Neural crest cell (in vitro differentiated cells): ENCODE measurements around the gene WIZ. TPM values are rescaled to one million over a fixed set of nuclear protein-coding genes. Genes with fewer than 3 reads are reported as not detected.

Experiments used
- DNase-seq: peaks from one replicate; pipeline ENCODE4 v3.0.0; 2021; ENCODE audit warnings: low read depth, mixed read lengths, low spot score
- H3K27ac Mint-ChIP-seq: one replicate; pipeline ENCODE4 v1.8.0; 2021; ENCODE audit warnings: mild to moderate bottlenecking, mixed read lengths; ENCODE audit not compliant: unreplicated experiment
- H3K27me3 Mint-ChIP-seq: 2 replicates; pipeline ENCODE4 v1.8.0; 2021; ENCODE audit warnings: low read depth, mild to moderate bottlenecking, mixed read lengths
- H3K36me3 Mint-ChIP-seq: 2 replicates; pipeline ENCODE4 v1.8.0; 2021; ENCODE audit warnings: low read depth, mild to moderate bottlenecking, mixed read lengths
- H3K4me1 Mint-ChIP-seq: 2 replicates; pipeline ENCODE4 v1.8.0; 2021; ENCODE audit warnings: mixed read lengths
- H3K4me3 Mint-ChIP-seq: one replicate; pipeline ENCODE4 v1.8.0; 2021; ENCODE audit warnings: mild to moderate bottlenecking, mixed read lengths
- H3K9me3 Mint-ChIP-seq: 2 replicates; pipeline ENCODE4 v1.8.0; 2021; ENCODE audit warnings: mixed read lengths
- CTCF ChIP-seq: fragments of 200-600 bp; sonication (generic); conservative IDR thresholded peaks from 2 replicates; pipeline ENCODE4 v1.5.0; 2021; ENCODE audit warnings: antibody characterized with exemption, mild to moderate bottlenecking
- total RNA-seq: library from RNA; stranded (reverse); gene quantifications from 2 replicates; pipeline ENCODE4 v1.2.1, GENCODE V29; 2021

Gene WIZ
- total RNA-seq, 1 donor from 2014 or later, result 77.1 TPM

GRCh38 chr19:15467734-15468214, 18.0 kb upstream of the WIZ start:
- Mint-ChIP-seq H3K4me1 (no peaks in the 10 kb centered on the region), H3K27me3 (peaks cover 70% of the 10 kb centered on the region), H3K27ac (no peak overlapping the region), H3K4me3 (no peak overlapping the region), H3K36me3 (no peaks in the 10 kb centered on the region), H3K9me3 (peaks cover 1% of the 10 kb centered on the region)
- TF ChIP-seq CTCF, result no peak
- no peak for DNase-seq

- H3K4me3 Mint-ChIP-seq, result no peak overlapping the region
- no peaks in the 10 kb centered on the region for H3K36me3 Mint-ChIP-seq
- no peaks in the 10 kb centered on the region for H3K9me3 Mint-ChIP-seq
- no peak for TF ChIP-seq CTCF
- no peak for DNase-seq
- H3K27ac Mint-ChIP-seq, result no peak overlapping the region
- H3K27me3 Mint-ChIP-seq, result peaks cover 74% of the 10 kb centered on the region
- H3K4me1 Mint-ChIP-seq, result no peaks in the 10 kb centered on the region
Observed at GRCh38 chr19:15466851-15467733, 17.3 kb upstream of the WIZ start.

- TF ChIP-seq CTCF, result no peak
- no peak within 1 kb of the TSS for H3K27ac Mint-ChIP-seq
- H3K4me3 Mint-ChIP-seq, result no peak within 1 kb of the TSS
- H3K9me3 Mint-ChIP-seq, result no peaks in the 10 kb centered on the region
- H3K27me3 Mint-ChIP-seq, result peaks cover 75% of the 10 kb centered on the region
- H3K36me3 Mint-ChIP-seq, result peaks cover 2% of the 10 kb centered on the region
- no peaks in the 10 kb centered on the region for H3K4me1 Mint-ChIP-seq
- no peak for DNase-seq
Observed at GRCh38 chr19:15464394-15465385, 14.9 kb upstream of the WIZ start, which contains the start of gene RASAL3. TSS of gene RASAL3 (minus strand) at chr19:15464544. CDS start at chr19:15464358, 186 bp downstream.

- TF ChIP-seq CTCF, result no peak
- peaks cover 2% of the 10 kb centered on the region for H3K36me3 Mint-ChIP-seq
- no peaks in the 10 kb centered on the region for H3K9me3 Mint-ChIP-seq
- H3K4me1 Mint-ChIP-seq, result no peaks in the 10 kb centered on the region
- H3K27me3 Mint-ChIP-seq, result peaks cover 73% of the 10 kb centered on the region
- DNase-seq, result no peak
- no peak overlapping the region for H3K4me3 Mint-ChIP-seq
- no peak overlapping the region for H3K27ac Mint-ChIP-seq
Observed at GRCh38 chr19:15463861-15464371, 14.2 kb upstream of the WIZ start.

GRCh38 chr19:15461694-15462093, 11.9 kb upstream of the WIZ start:
- H3K4me1 Mint-ChIP-seq, result no peaks in the 10 kb centered on the region
- no peak for TF ChIP-seq CTCF
- H3K4me3 Mint-ChIP-seq, result no peak overlapping the region
- DNase-seq, result no peak
- H3K36me3 Mint-ChIP-seq, result peaks cover 2% of the 10 kb centered on the region
- H3K27ac Mint-ChIP-seq, result no peak overlapping the region
- no peaks in the 10 kb centered on the region for H3K9me3 Mint-ChIP-seq
- peaks cover 69% of the 10 kb centered on the region for H3K27me3 Mint-ChIP-seq
